Esophagus muscularis mucosa (tissue), 4 donors: Measurements from ENCODE around the gene SUPT3H. TPM values are rescaled to one million over a fixed set of nuclear protein-coding genes. Genes with fewer than 3 reads are reported as not detected.

Experiments
- DNase-seq: peaks from one replicate; pipeline ENCODE4 v3.0.0-alpha.2; 2017; ENCODE audit errors: extremely low spot score
- H3K27ac ChIP-seq, 4 donors: fragments of 200-600 bp; sonication (generic); replicated peaks in 1 of 4; 1 replicate in 3 of 4; 2 replicates in 1 of 4; pipeline ENCODE4 v1.5.1; 2016 to 2019; ENCODE audit warnings: mild to moderate bottlenecking in 1 of 4
- H3K27me3 ChIP-seq, 4 donors: fragments of 200-600 bp; sonication (generic); one replicate each; pipeline versions ENCODE4 v1.5.1 to v1.6.0; 2016 to 2019
- H3K36me3 ChIP-seq, 4 donors: fragments of 200-600 bp; sonication (generic); one replicate each; pipeline ENCODE4 v1.5.1; 2016 to 2019
- H3K4me1 ChIP-seq, 4 donors: fragments of 200-600 bp; sonication (generic); one replicate each; pipeline ENCODE4 v1.5.1; 2016 to 2019
- H3K4me3 ChIP-seq, 4 donors: fragments of 200-600 bp; sonication (generic); 1 replicate in 2 of 4; 2 replicates in 2 of 4; pipeline ENCODE4 v1.5.1; 2016 to 2019; ENCODE audit warnings: mild to moderate bottlenecking in 4 of 4, moderate library complexity in 1 of 4
- H3K9me3 ChIP-seq, 4 donors: fragments of 200-600 bp; sonication (generic); 1 replicate in 3 of 4; 2 replicates in 1 of 4; pipeline ENCODE4 v1.5.1; 2016 to 2019
- EP300 ChIP-seq: sonication (generic); formaldehyde crosslinking; IDR thresholded peaks from one replicate; pipeline ENCODE4 v1.6.1; 2017; ENCODE audit warnings: antibody characterized with exemption
- POLR2A ChIP-seq: fragments of 450-650 bp; IDR thresholded peaks from one replicate; pipeline ENCODE4 v1.6.1; 2017; ENCODE audit warnings: antibody characterized with exemption, moderate library complexity, mild to moderate bottlenecking, low read depth
- POLR2AphosphoS5 ChIP-seq, 2 donors: sonication (generic); formaldehyde crosslinking; IDR thresholded peaks; one replicate each; pipeline ENCODE4 v1.6.1; 2017; ENCODE audit warnings: antibody characterized with exemption in 2 of 2
- WGBS: methylation state at CpG from one replicate; pipeline ENCODE4 v1.1.5; 2018; 5-methylcytosine and 5-hydroxymethylcytosine counted together
- intact Hi-C: fragments of 100-400 bp; cut with DNase I; formaldehyde crosslinking; loops from one replicate; pipeline ENCODE4 v1.15.1; 2023
- total RNA-seq, 4 donors: library from RNA; depleted of rRNA; stranded (reverse); fragments of >200 nt; gene quantifications; one replicate each; pipeline versions ENCODE4 v1.1.0 to v1.2.1, GENCODE V29; 2016
- TF ChIP-seq, protein P1 (sequence below), 3 experiments: fragments of 200-600 bp in 2 of 3; fragments of 450-650 bp in 1 of 3; sonication (generic) in 2 of 3; IDR thresholded peaks; one replicate each; pipeline ENCODE4 v1.5.1; 2017 to 2019; ENCODE audit warnings: antibody characterized with exemption in 3 of 3, mild to moderate bottlenecking in 2 of 3, moderate library complexity in 1 of 3

The SUPT3H gene
- total RNA-seq, 4 donors from 2014 or later = 5.1 to 13.3 (median 9.9) TPM

- TF ChIP-seq POLR2A (no peak), POLR2AphosphoS5 (IDR thresholded peaks at IDR 0.05) (no peak), EP300 (no peak)
- TF ChIP-seq, protein P1, sequence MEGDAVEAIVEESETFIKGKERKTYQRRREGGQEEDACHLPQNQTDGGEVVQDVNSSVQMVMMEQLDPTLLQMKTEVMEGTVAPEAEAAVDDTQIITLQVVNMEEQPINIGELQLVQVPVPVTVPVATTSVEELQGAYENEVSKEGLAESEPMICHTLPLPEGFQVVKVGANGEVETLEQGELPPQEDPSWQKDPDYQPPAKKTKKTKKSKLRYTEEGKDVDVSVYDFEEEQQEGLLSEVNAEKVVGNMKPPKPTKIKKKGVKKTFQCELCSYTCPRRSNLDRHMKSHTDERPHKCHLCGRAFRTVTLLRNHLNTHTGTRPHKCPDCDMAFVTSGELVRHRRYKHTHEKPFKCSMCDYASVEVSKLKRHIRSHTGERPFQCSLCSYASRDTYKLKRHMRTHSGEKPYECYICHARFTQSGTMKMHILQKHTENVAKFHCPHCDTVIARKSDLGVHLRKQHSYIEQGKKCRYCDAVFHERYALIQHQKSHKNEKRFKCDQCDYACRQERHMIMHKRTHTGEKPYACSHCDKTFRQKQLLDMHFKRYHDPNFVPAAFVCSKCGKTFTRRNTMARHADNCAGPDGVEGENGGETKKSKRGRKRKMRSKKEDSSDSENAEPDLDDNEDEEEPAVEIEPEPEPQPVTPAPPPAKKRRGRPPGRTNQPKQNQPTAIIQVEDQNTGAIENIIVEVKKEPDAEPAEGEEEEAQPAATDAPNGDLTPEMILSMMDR (IDR thresholded peaks at IDR 0.05) = no peak
- Histone ChIP-seq H3K27ac (no peak overlapping the region), H3K4me3 (no peak overlapping the region), H3K36me3 (no peaks in the 10 kb centered on the region), H3K27me3 (no peaks in the 10 kb centered on the region), H3K9me3 (no peaks in the 10 kb centered on the region), H3K4me1 (no peaks in the 10 kb centered on the region)
- WGBS = 78% methylated on average over 1 of the region's 1 CpG
- intact Hi-C loops = no loop called here
- no peak for DNase-seq
Measured at GRCh38 chr6:45171380-45171779, 206.4 kb downstream of the SUPT3H start.

- no peaks in the 10 kb centered on the region for H3K27me3 ChIP-seq
- TF ChIP-seq, protein P1 (IDR thresholded peaks at IDR 0.05) = no peak
- no peak for TF ChIP-seq POLR2A
- H3K9me3 ChIP-seq = no peaks in the 10 kb centered on the region
- no peak overlapping the region for H3K4me3 ChIP-seq
- no peak for DNase-seq
- no peaks in the 10 kb centered on the region for H3K36me3 ChIP-seq
- H3K4me1 ChIP-seq = no peaks in the 10 kb centered on the region
- intact Hi-C loops = no loop called here
- WGBS = 82% methylated on average over 2 of the region's 2 CpGs
- no peak overlapping the region for H3K27ac ChIP-seq
Measured at GRCh38 chr6:45170309-45170708, 207.4 kb downstream of the SUPT3H start.

DNA sequence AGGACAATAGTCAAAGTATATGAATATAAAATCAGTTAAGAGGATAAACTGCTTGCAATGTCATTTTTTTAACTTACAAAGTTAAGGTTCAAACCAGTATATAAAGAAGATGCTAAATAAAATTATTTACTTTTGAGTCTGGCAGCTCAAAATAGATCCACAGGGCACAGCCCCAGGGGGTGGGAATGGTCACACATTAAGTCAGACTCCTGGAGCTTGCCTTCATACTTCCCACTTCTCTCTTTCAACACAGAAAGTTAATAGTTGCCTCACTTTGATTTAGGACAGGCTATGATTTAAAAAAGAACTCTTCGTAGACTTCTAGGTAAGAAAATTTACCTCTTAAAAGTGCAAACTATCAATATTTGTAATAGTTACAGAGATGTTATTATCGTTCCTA is 207.9 kb downstream of the SUPT3H start:
- WGBS = 82% methylated on average over 2 of the region's 2 CpGs
- no peak overlapping the region for H3K4me3 ChIP-seq
- intact Hi-C loops = no loop called here
- H3K27me3 ChIP-seq = no peaks in the 10 kb centered on the region
- TF ChIP-seq EP300 (no peak), POLR2AphosphoS5 (IDR thresholded peaks at IDR 0.05) (no peak), POLR2A (no peak)
- TF ChIP-seq, protein P1 (IDR thresholded peaks at IDR 0.05) = no peak
- no peaks in the 10 kb centered on the region for H3K9me3 ChIP-seq
- no peaks in the 10 kb centered on the region for H3K4me1 ChIP-seq
- H3K27ac ChIP-seq = no peak overlapping the region
- DNase-seq = no peak
- H3K36me3 ChIP-seq = no peaks in the 10 kb centered on the region

DNA sequence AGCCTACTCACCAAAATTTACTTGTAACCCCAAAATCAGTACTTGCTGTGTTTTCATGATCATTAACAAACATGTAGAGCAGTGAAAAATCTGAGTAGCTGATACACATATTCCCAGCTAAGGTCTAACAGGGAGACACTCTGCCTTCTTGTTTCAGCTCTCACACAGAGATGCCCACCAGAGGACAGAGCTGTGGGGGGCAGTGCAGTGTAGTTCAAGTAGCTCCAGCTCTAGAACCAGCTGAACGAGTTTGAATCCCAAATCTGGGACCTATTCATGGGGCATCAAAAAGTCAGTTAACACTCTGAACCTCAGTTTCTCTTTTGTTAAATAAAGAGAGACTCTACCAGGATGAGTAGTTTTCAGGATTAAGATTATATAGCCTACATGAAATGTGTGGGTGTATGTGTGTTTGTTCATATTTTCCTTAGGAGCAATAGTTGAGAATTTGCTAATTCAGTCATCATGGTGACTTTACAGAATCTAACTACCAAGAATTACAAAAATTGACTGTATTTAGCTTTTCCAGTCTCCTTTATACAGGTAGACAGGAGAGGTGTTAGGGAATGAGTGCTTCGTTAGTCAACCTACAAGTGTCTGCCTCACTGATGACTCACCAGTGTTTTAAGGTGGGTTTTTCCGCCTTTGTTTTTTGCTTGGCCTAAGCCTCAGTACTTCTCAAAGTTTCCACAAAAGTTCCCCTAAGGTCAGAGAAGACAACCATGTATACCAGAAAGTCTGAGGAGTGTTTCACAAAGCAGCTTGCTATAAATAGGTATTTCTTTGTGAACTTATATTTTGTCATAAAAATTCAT is 213.6 kb downstream of the SUPT3H start:
- Histone ChIP-seq H3K4me1 (no peaks in the 10 kb centered on the region), H3K36me3 (no peaks in the 10 kb centered on the region), H3K27ac (no peak overlapping the region), H3K27me3 (no peaks in the 10 kb centered on the region), H3K4me3 (no peak overlapping the region), H3K9me3 (no peaks in the 10 kb centered on the region)
- no peak for DNase-seq
- intact Hi-C loops = no loop called here
- WGBS = 82% methylated on average over 3 of the region's 3 CpGs
- no peak for TF ChIP-seq POLR2AphosphoS5 (IDR thresholded peaks at IDR 0.05)
- no peak for TF ChIP-seq POLR2A
- TF ChIP-seq, protein P1 (IDR thresholded peaks at IDR 0.05) = no peak
- TF ChIP-seq EP300 = no peak

GRCh38 chr6:45160305-45160704 is 217.4 kb downstream of the SUPT3H start:
- Histone ChIP-seq H3K36me3 (no peaks in the 10 kb centered on the region), H3K9me3 (no peaks in the 10 kb centered on the region), H3K4me1 (no peaks in the 10 kb centered on the region), H3K27ac (no peak overlapping the region), H3K4me3 (no peak overlapping the region), H3K27me3 (no peaks in the 10 kb centered on the region)
- no peak for TF ChIP-seq EP300
- TF ChIP-seq, protein P1 (IDR thresholded peaks at IDR 0.05) = no peak
- TF ChIP-seq POLR2A = no peak
- no peak for TF ChIP-seq POLR2AphosphoS5 (IDR thresholded peaks at IDR 0.05)
- intact Hi-C loops = no loop called here
- DNase-seq = no peak
- 84% methylated on average over 4 of the region's 4 CpGs for WGBS
